ENCODE measurements around the gene PEX14. TPM values are rescaled to one million over a fixed set of nuclear protein-coding genes. Genes with fewer than 3 reads are reported as not detected.

PEX14 gene, protein sequence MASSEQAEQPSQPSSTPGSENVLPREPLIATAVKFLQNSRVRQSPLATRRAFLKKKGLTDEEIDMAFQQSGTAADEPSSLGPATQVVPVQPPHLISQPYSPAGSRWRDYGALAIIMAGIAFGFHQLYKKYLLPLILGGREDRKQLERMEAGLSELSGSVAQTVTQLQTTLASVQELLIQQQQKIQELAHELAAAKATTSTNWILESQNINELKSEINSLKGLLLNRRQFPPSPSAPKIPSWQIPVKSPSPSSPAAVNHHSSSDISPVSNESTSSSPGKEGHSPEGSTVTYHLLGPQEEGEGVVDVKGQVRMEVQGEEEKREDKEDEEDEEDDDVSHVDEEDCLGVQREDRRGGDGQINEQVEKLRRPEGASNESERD
- total RNA-seq (2022; extraction: Qiagen RNA extraction; ENCODE audit: low read depth) = 11.3 to 16.1 TPM (median 15.0 TPM) in 5 replicates

DNA sequence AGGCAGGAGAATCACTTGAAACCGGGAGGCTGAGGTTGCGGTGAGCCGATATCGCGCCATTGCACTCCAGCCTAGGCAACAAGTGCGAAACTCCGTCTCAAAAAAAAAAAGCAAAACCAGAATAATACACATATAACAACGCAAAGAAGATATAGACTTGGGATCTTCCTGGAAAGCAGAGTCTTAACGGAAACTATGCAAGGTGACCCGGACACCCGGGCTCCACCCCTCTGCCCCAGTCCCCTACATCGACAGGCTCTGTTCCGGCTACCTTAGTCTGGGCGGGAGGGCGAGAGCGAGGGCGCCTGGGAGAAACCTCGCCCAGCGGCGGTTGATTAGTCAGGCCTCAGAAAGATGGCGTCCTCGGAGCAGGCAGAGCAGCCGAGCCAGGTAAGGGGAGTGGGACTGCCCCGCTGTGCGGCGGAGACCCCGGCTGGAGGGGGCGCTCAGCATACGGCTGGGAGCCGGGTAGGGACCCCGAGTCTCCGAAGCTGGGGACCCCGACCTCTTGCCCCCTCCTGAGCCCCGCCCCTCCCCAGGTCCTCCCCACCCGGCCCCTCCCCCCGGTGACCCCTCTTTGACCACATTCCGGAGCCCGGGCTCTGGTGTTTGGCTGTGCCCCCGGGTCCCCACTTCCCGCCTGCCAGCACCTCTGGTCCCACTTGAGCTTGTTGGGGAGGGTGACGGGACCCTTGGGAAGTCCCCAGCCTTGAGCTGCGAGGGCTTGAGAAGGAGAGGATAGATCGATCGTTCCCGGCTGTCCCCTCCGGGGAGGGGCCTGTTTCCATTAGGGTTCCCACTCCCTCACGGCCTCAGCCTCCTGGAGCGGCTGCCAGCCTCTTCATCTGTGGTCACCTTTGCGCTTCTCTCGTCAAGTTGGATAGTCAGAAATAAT, at the start of gene PEX14:
Gene PEX14, plus strand, starts transcription at position 338 of the 895 bp plus-strand sequence. Its CDS starts 17 bp downstream, at position 355.

GRCh38 chr1:10430216-10431069, 44.3 kb upstream of the PEX14 start, which contains the start of gene CENPS:
Gene CENPS (plus strand): TSS chr1:10430433. CDS start chr1:10430518, 85 bp downstream.

DNA sequence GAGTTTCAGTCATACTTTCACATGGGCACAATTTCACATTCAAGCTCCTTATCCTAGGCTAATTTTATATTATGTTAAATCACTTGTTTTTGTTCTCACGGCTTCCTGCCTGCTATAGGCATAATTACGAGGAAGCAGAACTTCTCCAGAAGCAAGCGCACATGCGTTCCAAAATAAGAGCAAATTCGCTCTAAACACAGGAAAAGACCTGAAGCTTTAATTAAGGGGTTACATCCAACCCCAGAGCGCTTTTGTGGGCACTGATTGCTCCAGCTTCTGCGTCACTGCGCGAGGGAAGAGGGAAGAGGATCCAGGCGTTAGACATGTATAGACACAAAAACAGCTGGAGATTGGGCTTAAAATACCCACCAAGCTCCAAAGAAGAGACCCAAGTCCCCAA, 25.0 kb upstream of the PEX14 start, which contains the start of gene CORT:
Gene CORT, plus strand, starts transcription at position 281 of the 400 bp plus-strand sequence. CDS start 193 bp downstream, outside the sequence.

DNA sequence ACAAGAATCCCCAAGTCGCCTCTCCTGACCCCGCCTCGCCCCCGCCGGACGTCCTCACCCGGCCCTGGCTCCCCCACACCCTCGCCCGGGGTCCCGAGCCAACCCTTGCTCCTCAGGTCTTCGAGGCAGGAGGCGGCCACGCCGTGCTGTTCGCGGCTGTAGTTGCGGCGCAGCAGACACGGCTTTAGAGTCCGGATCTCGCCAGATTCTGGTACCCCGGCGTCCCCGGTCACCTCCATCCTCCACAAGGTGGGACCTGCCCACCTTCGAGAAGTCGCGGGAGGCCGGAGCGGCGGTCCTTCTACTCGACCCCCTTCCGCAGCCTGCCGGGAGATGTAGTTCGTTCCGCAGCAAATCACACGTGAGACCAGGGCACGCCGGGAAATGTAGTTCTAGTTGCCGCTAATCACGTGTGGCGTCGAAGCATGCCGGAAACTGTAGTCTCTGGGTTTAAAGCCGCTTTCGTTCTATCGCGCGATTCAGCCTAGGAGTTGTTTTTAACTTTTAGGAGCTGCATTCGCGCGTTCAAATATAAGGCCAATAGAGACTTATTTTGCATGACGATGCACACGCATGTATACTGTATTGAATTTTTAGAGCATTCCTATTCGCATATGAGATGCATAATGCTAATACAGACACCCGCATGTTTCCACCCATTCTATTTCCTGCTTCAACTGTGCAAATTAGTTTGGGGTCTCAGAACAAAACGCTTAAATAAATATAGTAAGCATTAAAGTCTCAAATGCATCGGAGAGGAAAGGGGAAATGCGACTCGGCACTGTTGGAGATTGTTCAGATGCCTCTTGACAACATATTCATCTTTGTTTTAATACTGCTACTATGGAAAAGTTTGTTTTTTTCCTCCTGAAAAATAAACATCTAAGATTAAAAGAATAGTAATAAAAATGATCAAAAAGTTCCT, 2.3 kb upstream of the PEX14 start, which contains the start of gene DFFA:
Gene DFFA, minus strand, starts transcription at position 310 of the 925 bp plus-strand sequence. Its CDS starts 71 bp downstream, at position 239.

Other genes starting within 250 kb of the PEX14 start
- gene PGD, start 75.9 kb upstream of the PEX14 start, total RNA-seq (2022; extraction: Qiagen RNA extraction; ENCODE audit: low read depth) = 1,089 to 1,195 TPM (median 1,141 TPM) in 5 replicates
- 29.2 to 32.8 TPM (median 32.1 TPM) in 5 replicates for gene CENPS, start 44.5 kb upstream of the PEX14 start, total RNA-seq (2022; extraction: Qiagen RNA extraction; ENCODE audit: low read depth)
- gene CORT, start 24.9 kb upstream of the PEX14 start, total RNA-seq (2022; extraction: Qiagen RNA extraction; ENCODE audit: low read depth) = 0.18 to 0.49 TPM (median 0.36 TPM) in 4 of 5 replicates, not detected in the other
- 20.6 to 27.5 TPM (median 24.7 TPM) in 5 replicates for gene DFFA, start 2.4 kb upstream of the PEX14 start, total RNA-seq (2022; extraction: Qiagen RNA extraction; ENCODE audit: low read depth)

Data from A549 treated with RU486 at 1 μM for 4 hours (cell line).